IMR-90 (cell line): Measurements from ENCODE around the gene TBX10. TPM values are rescaled to one million over a fixed set of nuclear protein-coding genes. Genes with fewer than 3 reads are reported as not detected.

ENCODE experiments used
- ATAC-seq: fragments of 200-7000 bp; cut with Tn5 transposase; 2 replicates; pipeline ENCODE4 v1.9.1; 2020; ENCODE audit warnings: low read depth, mild to moderate bottlenecking, moderate library complexity
- BruUV-seq: library from RNA; stranded (reverse); fragments of 400-500 nt; replicated peaks from 2 replicates; lab custom pipeline; 2021; lab: Mats Ljungman, UMichigan
- CTCF ChIA-PET: fragments of 300-600 bp; formaldehyde crosslinking; extraction: SDS; loops from one replicate; lab custom pipeline; 2021; ENCODE audit warnings: antibody characterized with exemption; lab: Yijun Ruan, JAX
- POLR2A ChIA-PET: fragments of 300-600 bp; sonication (Branson Sonifier 250); formaldehyde crosslinking; loops from one replicate; lab custom pipeline; 2022; ENCODE audit warnings: antibody characterized with exemption; ENCODE audit not compliant: unreplicated experiment; lab: Charles Lee
- DNase-seq: peaks from one replicate; pipeline ENCODE4 v3.0.0; 2013
- H2AFZ ChIP-seq: replicated peaks from 2 replicates; pipeline ENCODE3; 2013; ENCODE audit warnings: low read length, mild to moderate bottlenecking; ENCODE audit not compliant: poor library complexity
- H2AK5ac ChIP-seq: 2 replicates; pipeline ENCODE4 v1.6.1; 2013; ENCODE audit warnings: low read depth, low read length, inconsistent platforms
- H2AK9ac ChIP-seq: replicated peaks from 2 replicates; pipeline ENCODE3; 2013; ENCODE audit warnings: mild to moderate bottlenecking, low read depth, low read length, moderate library complexity; ENCODE audit not compliant: poor library complexity
- H2BK120ac ChIP-seq: 2 replicates; pipeline ENCODE4 v1.6.1; 2013; ENCODE audit warnings: low read depth, low read length, inconsistent platforms
- H2BK15ac ChIP-seq: 3 replicates; pipeline ENCODE4 v1.6.1; 2013; ENCODE audit warnings: low read depth, low read length, inconsistent platforms
- H2BK20ac ChIP-seq: 2 replicates; pipeline ENCODE4 v1.6.1; 2013; ENCODE audit warnings: low read depth, mild to moderate bottlenecking, inconsistent platforms, low read length, moderate library complexity
- H2BK5ac ChIP-seq: 2 replicates; pipeline ENCODE4 v1.6.1; 2013; ENCODE audit warnings: mild to moderate bottlenecking, low read depth, low read length, inconsistent platforms; ENCODE audit not compliant: poor library complexity, severe bottlenecking
- H3K14ac ChIP-seq: replicated peaks from 2 replicates; pipeline ENCODE4 v1.6.1; 2013; ENCODE audit warnings: low read depth, low read length, inconsistent platforms
- H3K18ac ChIP-seq: 2 replicates; pipeline ENCODE4 v1.6.1; 2013; ENCODE audit warnings: low read depth, low read length, control low read depth
- H3K23ac ChIP-seq: 2 replicates; pipeline ENCODE4 v1.6.1; 2013; ENCODE audit warnings: low read depth, low read length, inconsistent platforms
- H3K27ac ChIP-seq: 2 replicates; pipeline ENCODE4 v1.5.1; 2013; ENCODE audit warnings: mild to moderate bottlenecking, control low read depth, low read length; ENCODE audit not compliant: insufficient read depth
- H3K27me3 ChIP-seq: 2 replicates; pipeline ENCODE4 v1.6.1; 2013; ENCODE audit warnings: low read length; ENCODE audit not compliant: control insufficient read depth, insufficient read depth
- H3K36me3 ChIP-seq: 2 replicates; pipeline ENCODE4 v1.6.1; 2013; ENCODE audit warnings: low read length, mixed read lengths; ENCODE audit not compliant: control insufficient read depth, insufficient read depth
- H3K4ac ChIP-seq: 2 replicates; pipeline ENCODE4 v1.6.1; 2013; ENCODE audit warnings: low read depth, low read length, inconsistent platforms
- H3K4me1 ChIP-seq: 2 replicates; pipeline ENCODE4 v1.6.1; 2013; ENCODE audit warnings: low read length, mixed read lengths; ENCODE audit not compliant: control insufficient read depth, insufficient read depth
- H3K4me2 ChIP-seq: 2 replicates; pipeline ENCODE4 v1.6.1; 2013; ENCODE audit warnings: low read depth, mild to moderate bottlenecking, control low read depth, low read length, moderate library complexity
- H3K4me3 ChIP-seq: 2 replicates; pipeline ENCODE4 v1.5.1; 2013; ENCODE audit warnings: low read depth, mild to moderate bottlenecking, control low read depth, low read length, moderate library complexity; ENCODE audit not compliant: insufficient read depth
- H3K56ac ChIP-seq: 2 replicates; pipeline ENCODE4 v1.6.1; 2013; ENCODE audit warnings: low read length, inconsistent platforms; ENCODE audit not compliant: insufficient read depth; ENCODE audit errors: extremely low read depth
- H3K79me1 ChIP-seq, 2 experiments: 2 replicates each; pipeline ENCODE4 v1.6.1; 2013; ENCODE audit warnings: low read length in 2 of 2, inconsistent platforms in 1 of 2, low read depth in 1 of 2
- H3K9ac ChIP-seq: 2 replicates; pipeline ENCODE4 v1.6.1; 2013; ENCODE audit warnings: low read depth, low read length, control low read depth
- H3K9me1 ChIP-seq: 2 replicates; pipeline ENCODE4 v1.6.1; 2013; ENCODE audit warnings: low read length, inconsistent platforms; ENCODE audit not compliant: insufficient read depth
- H3K9me3 ChIP-seq: 2 replicates; pipeline ENCODE4 v1.6.1; 2013; ENCODE audit warnings: low read length; ENCODE audit not compliant: control insufficient read depth, insufficient read depth
- H4K20me1 ChIP-seq: 2 replicates; pipeline ENCODE4 v1.6.1; 2013; ENCODE audit warnings: low read length, inconsistent platforms; ENCODE audit not compliant: insufficient read depth
- H4K5ac ChIP-seq: 2 replicates; pipeline ENCODE4 v1.6.1; 2013; ENCODE audit warnings: mild to moderate bottlenecking, low read depth, low read length, control low read depth
- H4K8ac ChIP-seq, 2 experiments: 2 replicates each; pipeline ENCODE4 v1.6.1; 2013; ENCODE audit warnings: low read depth in 2 of 2, low read length in 2 of 2, control low read depth in 1 of 2, inconsistent platforms in 1 of 2
- H4K91ac ChIP-seq: 2 replicates; pipeline ENCODE4 v1.6.1; 2013; ENCODE audit warnings: low read depth, low read length, inconsistent platforms; ENCODE audit not compliant: insufficient read depth
- BHLHE40 ChIP-seq: fragments of 150-350 bp; IDR thresholded peaks from 2 replicates; pipeline ENCODE4 v1.6.1; 2016; ENCODE audit warnings: mild to moderate bottlenecking, low read depth, low read length
- CEBPB ChIP-seq: IDR thresholded peaks from 2 replicates; pipeline ENCODE4 v1.6.1; 2012; ENCODE audit warnings: low read depth, low read length, improper control_type of control experiment
- CHD1 ChIP-seq: IDR thresholded peaks from 2 replicates; pipeline ENCODE4 v1.6.1; 2012; ENCODE audit warnings: low read depth, low read length, improper control_type of control experiment
- FOS ChIP-seq: fragments of 150-350 bp; IDR thresholded peaks from 2 replicates; pipeline ENCODE4 v1.6.1; 2016; ENCODE audit warnings: low read depth, low read length
- MAFK ChIP-seq: IDR thresholded peaks from 2 replicates; pipeline ENCODE4 v1.6.1; 2012; ENCODE audit warnings: low read depth, low read length, improper control_type of control experiment
- MAZ ChIP-seq: IDR thresholded peaks from 2 replicates; pipeline ENCODE4 v1.6.1; 2012; ENCODE audit warnings: low read depth, mild to moderate bottlenecking, low read length, improper control_type of control experiment, moderate library complexity, borderline replicate concordance
- MXI1 ChIP-seq: IDR thresholded peaks from 2 replicates; pipeline ENCODE4 v1.6.1; 2012; ENCODE audit warnings: low read depth, mild to moderate bottlenecking, low read length, moderate library complexity, borderline replicate concordance
- NFE2L2 ChIP-seq: fragments of 150-350 bp; IDR thresholded peaks from 2 replicates; pipeline ENCODE4 v1.6.1; 2016; ENCODE audit warnings: low read depth, mild to moderate bottlenecking, low read length
- POLR2A ChIP-seq: IDR thresholded peaks from 2 replicates; pipeline ENCODE4 v1.6.1; 2012; ENCODE audit warnings: mild to moderate bottlenecking, low read depth, low read length
- RAD21 ChIP-seq: IDR thresholded peaks from 2 replicates; pipeline ENCODE4 v1.6.1; 2012; ENCODE audit warnings: low read length, improper control_type of control experiment
- RCOR1 ChIP-seq: IDR thresholded peaks from 2 replicates; pipeline ENCODE4 v1.6.1; 2012; ENCODE audit warnings: mild to moderate bottlenecking, low read length, improper control_type of control experiment; ENCODE audit not compliant: insufficient replicate concordance
- RFX5 ChIP-seq: IDR thresholded peaks from 2 replicates; pipeline ENCODE4 v1.8.0; 2012; ENCODE audit warnings: low read depth, mild to moderate bottlenecking, low read length, moderate library complexity
- SMC3 ChIP-seq: fragments of 150-350 bp; IDR thresholded peaks from 2 replicates; pipeline ENCODE4 v1.6.1; 2016; ENCODE audit warnings: low read depth, mild to moderate bottlenecking, antibody characterized with exemption, low read length, moderate library complexity
- WGBS, 2 experiments: methylation state at CpG; one replicate each; pipeline versions ENCODE4 v1.1.5 to v1.1.7; 2013; ENCODE audit warnings: missing lambda C conversion rate in 2 of 2; ENCODE audit not compliant: insufficient read length in 1 of 2; ENCODE audit errors: extremely low coverage in 2 of 2; 5-methylcytosine and 5-hydroxymethylcytosine counted together
- dilution Hi-C: fragments of 300-500 bp; cut with HindIII; formaldehyde crosslinking; loops from one replicate; pipeline ENCODE4 v1.14.3; 2018; ENCODE audit warnings: low sequenced_read_pairs; ENCODE audit not compliant: unreplicated experiment
- in situ Hi-C: fragments of 300-500 bp; cut with MboI; formaldehyde crosslinking; loops from 3 replicates; pipeline ENCODE4 v1.14.3; 2019; ENCODE audit warnings: low sequenced_read_pairs, inconsistent platforms, mixed read lengths
- intact Hi-C: fragments of 100-400 bp; cut with micrococcal nuclease; formaldehyde crosslinking; loops from 2 replicates; pipeline ENCODE4 v1.10.0; 2022
- polyA plus RNA-seq, 3 experiments: library from polyadenylated mRNA; depleted of rRNA; stranded (reverse); fragments of >200 nt; gene quantifications; 2 replicates each; pipeline ENCODE4 v1.2.3, GENCODE V29; 2012; ENCODE audit warnings: low replicate concordance in 1 of 3
- total RNA-seq: library from RNA; depleted of rRNA; stranded (reverse); fragments of >200 nt; gene quantifications from 2 replicates; pipeline ENCODE4 v1.2.3, GENCODE V29; 2012
- TF ChIP-seq, protein P1 (sequence below): fragments of 150-350 bp; IDR thresholded peaks from 2 replicates; pipeline ENCODE4 v1.6.1; 2016; ENCODE audit warnings: low read depth, mild to moderate bottlenecking, low read length, moderate library complexity, borderline replicate concordance
- TF ChIP-seq, protein P2 (sequence below): fragments of 150-350 bp; IDR thresholded peaks from 2 replicates; pipeline ENCODE4 v1.6.1; 2017; ENCODE audit warnings: mild to moderate bottlenecking, antibody characterized with exemption, low read length, low read depth
- TF ChIP-seq, protein P3 (sequence below): conservative IDR thresholded peaks from 2 replicates; pipeline ENCODE4 v1.5.1; 2012; ENCODE audit warnings: mild to moderate bottlenecking, low read depth, low read length, improper control_type of control experiment

TBX10 gene
- total and polyA plus RNA-seq, 2 of the 4 experiments (the other 2 are of a cell fraction), result not detected

DNA sequence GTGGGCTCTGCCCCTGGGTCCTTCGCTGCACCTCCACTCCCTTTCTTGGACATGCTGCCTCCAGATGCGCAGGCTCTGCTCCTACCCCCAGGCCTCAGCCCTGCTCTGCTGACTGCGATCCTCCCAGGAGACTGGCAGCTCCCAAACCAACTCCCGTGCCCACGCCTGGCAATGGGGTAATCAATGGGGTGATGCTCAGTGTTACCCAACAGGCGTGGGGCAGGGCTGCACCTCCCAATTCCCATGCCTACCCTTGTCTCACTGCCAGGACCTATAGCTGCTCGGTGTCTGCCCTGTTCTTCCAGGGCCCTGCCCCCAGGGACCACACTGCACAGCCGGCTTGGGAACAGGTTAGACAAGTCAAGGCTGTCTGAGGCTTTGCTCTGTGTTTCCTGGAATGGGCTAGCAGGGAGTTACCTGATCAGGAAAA, 34.9 kb upstream of the TBX10 start, which contains the start of gene ALDH3B2:
ALDH3B2 (minus strand) TSS at position 182 of the 430 bp plus-strand sequence. CDS start 7,688 bp downstream, outside the sequence.
- no CpG with 5 or more reads among the region's 8 CpGs for WGBS, 2 experiments
- Histone ChIP-seq H3K36me3 (no peaks in the 10 kb centered on the region), H3K9me1 (no peaks in the 10 kb centered on the region), H3K23ac (no peak within 1 kb of the TSS), H3K9ac (no peak within 1 kb of the TSS), H3K4ac (no peak within 1 kb of the TSS), H3K4me1 (no peaks in the 10 kb centered on the region), H4K8ac (no peak within 1 kb of the TSS), H2BK120ac (no peak within 1 kb of the TSS), H2AK5ac (no peak within 1 kb of the TSS), H4K20me1 (no peaks in the 10 kb centered on the region), H3K27me3 (peaks cover 17% of the 10 kb centered on the region), H3K9me3 (no peaks in the 10 kb centered on the region), H3K4me3 (no peak within 1 kb of the TSS), H2AK9ac (no peak within 1 kb of the TSS), H4K91ac (no peak within 1 kb of the TSS), H3K27ac (no peak within 1 kb of the TSS), H2BK20ac (no peak within 1 kb of the TSS), H3K56ac (no peak within 1 kb of the TSS), H3K79me1 (no peaks in the 10 kb centered on the region), H4K5ac (no peak within 1 kb of the TSS), H3K18ac (no peak within 1 kb of the TSS), H2BK15ac (no peak within 1 kb of the TSS), H3K4me2 (no peak within 1 kb of the TSS), H3K14ac (no peak within 1 kb of the TSS), H2AFZ (no peak within 1 kb of the TSS), H2BK5ac (no peak within 1 kb of the TSS)
- TF ChIP-seq POLR2A (no peak), FOS (no peak), MAZ (no peak), MAFK (no peak), RFX5 (no peak), RAD21 (no peak), CHD1 (no peak), RCOR1 (no peak), CEBPB (no peak), BHLHE40 (no peak), NFE2L2 (no peak), MXI1 (no peak), SMC3 (no peak)
- TF ChIP-seq, protein P1, sequence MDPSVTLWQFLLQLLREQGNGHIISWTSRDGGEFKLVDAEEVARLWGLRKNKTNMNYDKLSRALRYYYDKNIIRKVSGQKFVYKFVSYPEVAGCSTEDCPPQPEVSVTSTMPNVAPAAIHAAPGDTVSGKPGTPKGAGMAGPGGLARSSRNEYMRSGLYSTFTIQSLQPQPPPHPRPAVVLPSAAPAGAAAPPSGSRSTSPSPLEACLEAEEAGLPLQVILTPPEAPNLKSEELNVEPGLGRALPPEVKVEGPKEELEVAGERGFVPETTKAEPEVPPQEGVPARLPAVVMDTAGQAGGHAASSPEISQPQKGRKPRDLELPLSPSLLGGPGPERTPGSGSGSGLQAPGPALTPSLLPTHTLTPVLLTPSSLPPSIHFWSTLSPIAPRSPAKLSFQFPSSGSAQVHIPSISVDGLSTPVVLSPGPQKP, result no peak
- TF ChIP-seq, protein P2, sequence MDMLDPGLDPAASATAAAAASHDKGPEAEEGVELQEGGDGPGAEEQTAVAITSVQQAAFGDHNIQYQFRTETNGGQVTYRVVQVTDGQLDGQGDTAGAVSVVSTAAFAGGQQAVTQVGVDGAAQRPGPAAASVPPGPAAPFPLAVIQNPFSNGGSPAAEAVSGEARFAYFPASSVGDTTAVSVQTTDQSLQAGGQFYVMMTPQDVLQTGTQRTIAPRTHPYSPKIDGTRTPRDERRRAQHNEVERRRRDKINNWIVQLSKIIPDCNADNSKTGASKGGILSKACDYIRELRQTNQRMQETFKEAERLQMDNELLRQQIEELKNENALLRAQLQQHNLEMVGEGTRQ, result no peak
- TF ChIP-seq, protein P3, sequence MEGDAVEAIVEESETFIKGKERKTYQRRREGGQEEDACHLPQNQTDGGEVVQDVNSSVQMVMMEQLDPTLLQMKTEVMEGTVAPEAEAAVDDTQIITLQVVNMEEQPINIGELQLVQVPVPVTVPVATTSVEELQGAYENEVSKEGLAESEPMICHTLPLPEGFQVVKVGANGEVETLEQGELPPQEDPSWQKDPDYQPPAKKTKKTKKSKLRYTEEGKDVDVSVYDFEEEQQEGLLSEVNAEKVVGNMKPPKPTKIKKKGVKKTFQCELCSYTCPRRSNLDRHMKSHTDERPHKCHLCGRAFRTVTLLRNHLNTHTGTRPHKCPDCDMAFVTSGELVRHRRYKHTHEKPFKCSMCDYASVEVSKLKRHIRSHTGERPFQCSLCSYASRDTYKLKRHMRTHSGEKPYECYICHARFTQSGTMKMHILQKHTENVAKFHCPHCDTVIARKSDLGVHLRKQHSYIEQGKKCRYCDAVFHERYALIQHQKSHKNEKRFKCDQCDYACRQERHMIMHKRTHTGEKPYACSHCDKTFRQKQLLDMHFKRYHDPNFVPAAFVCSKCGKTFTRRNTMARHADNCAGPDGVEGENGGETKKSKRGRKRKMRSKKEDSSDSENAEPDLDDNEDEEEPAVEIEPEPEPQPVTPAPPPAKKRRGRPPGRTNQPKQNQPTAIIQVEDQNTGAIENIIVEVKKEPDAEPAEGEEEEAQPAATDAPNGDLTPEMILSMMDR, result no peak
- CTCF ChIA-PET, result no interaction called here
- POLR2A ChIA-PET, result no interaction called here
- ATAC-seq, result no peak
- intact Hi-C loops (no loop called here), dilution Hi-C loops (no loop called here), in situ Hi-C loops (no loop called here)
- no TSS peak for BruUV-seq
- DNase-seq, result no peak
